Measurements from ENCODE around the gene TAAR8.

TAAR8 gene, protein sequence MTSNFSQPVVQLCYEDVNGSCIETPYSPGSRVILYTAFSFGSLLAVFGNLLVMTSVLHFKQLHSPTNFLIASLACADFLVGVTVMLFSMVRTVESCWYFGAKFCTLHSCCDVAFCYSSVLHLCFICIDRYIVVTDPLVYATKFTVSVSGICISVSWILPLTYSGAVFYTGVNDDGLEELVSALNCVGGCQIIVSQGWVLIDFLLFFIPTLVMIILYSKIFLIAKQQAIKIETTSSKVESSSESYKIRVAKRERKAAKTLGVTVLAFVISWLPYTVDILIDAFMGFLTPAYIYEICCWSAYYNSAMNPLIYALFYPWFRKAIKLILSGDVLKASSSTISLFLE

DNA sequence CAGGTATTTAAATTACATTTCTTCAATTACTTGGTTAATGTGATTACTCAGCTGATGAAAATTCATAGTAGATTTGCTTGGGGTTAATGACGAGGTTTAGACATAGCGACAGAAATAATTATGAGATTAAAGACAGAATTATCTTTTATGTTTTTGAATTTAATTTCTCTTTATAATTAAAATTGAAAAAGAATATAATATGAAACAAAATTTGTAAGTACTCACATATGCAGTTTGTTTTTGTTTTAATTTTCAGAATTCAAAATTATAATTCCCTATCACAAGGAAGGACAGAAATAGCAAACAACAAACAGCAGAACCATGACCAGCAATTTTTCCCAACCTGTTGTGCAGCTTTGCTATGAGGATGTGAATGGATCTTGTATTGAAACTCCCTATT is at the start of gene TAAR8:
Gene TAAR8 (plus strand): TSS at position 301 of the 400 bp plus-strand sequence. CDS start 21 bp downstream, at position 322.
- TF ChIP-seq, protein P1, sequence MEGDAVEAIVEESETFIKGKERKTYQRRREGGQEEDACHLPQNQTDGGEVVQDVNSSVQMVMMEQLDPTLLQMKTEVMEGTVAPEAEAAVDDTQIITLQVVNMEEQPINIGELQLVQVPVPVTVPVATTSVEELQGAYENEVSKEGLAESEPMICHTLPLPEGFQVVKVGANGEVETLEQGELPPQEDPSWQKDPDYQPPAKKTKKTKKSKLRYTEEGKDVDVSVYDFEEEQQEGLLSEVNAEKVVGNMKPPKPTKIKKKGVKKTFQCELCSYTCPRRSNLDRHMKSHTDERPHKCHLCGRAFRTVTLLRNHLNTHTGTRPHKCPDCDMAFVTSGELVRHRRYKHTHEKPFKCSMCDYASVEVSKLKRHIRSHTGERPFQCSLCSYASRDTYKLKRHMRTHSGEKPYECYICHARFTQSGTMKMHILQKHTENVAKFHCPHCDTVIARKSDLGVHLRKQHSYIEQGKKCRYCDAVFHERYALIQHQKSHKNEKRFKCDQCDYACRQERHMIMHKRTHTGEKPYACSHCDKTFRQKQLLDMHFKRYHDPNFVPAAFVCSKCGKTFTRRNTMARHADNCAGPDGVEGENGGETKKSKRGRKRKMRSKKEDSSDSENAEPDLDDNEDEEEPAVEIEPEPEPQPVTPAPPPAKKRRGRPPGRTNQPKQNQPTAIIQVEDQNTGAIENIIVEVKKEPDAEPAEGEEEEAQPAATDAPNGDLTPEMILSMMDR (IDR thresholded peaks at IDR 0.05; ENCODE audit: control insufficient read depth, insufficient read depth, low read depth, low read length, missing control alignments): no peak
- DNase-seq (ENCODE audit: low read depth): no peak
- no peak within 1 kb of the TSS for H3K4me3 ChIP-seq (ENCODE audit: control insufficient read depth, low read depth, low read length)

DNA sequence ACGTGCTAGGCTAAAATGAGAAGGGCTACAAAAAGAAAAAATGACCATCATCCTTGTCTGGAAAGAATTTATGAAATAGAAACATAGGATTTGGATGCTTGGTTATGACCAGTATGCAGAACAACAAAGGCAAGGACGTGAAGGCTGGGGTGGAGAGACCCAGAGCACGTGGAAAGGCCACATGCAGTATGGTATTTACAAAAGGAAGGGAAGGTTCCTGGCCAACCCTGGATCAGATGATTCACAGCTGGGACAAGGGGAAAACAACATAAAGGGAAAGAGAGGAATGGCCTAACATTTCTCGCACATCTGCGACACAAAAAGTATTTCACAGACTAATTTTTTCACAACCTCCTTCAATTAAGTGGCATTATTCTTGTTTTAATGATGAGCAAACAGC is 47.7 kb upstream of the TAAR8 start:
- no peak for DNase-seq (ENCODE audit: low read depth)
- H3K4me3 ChIP-seq (ENCODE audit: control insufficient read depth, low read depth, low read length): no peak overlapping the region
- TF ChIP-seq, protein P1 (IDR thresholded peaks at IDR 0.05; ENCODE audit: control insufficient read depth, insufficient read depth, low read depth, low read length, missing control alignments): no peak

DNA sequence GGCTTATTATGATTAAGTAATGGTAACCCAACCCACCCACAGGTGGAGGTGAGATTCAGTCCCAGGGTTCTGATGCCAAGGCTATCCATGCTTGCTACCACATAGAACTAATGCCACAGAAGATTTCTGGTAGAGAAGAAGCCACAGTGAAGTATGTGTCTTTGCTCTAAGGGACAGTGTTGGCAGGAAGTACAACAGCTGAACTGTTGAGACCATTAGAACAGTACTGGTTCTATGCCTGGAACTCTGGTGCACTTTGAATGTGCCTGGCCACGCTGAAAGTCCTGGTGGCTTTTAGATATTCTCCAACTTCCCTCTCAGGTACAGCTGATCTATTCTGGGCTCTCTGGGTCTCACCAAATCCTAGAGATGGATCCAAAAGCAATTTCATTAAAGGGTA is 47.3 kb upstream of the TAAR8 start:
- TF ChIP-seq, protein P1 (IDR thresholded peaks at IDR 0.05; ENCODE audit: control insufficient read depth, insufficient read depth, low read depth, low read length, missing control alignments): no peak
- no peak overlapping the region for H3K4me3 ChIP-seq (ENCODE audit: control insufficient read depth, low read depth, low read length)
- no peak for DNase-seq (ENCODE audit: low read depth)

- TF ChIP-seq, protein P1 (IDR thresholded peaks at IDR 0.05; ENCODE audit: control insufficient read depth, insufficient read depth, low read depth, low read length, missing control alignments): no peak
- H3K4me3 ChIP-seq (ENCODE audit: control insufficient read depth, low read depth, low read length): no peak overlapping the region
- DNase-seq (ENCODE audit: low read depth): no peak
Measured at GRCh38 chr6:132506461-132506860, 46.0 kb upstream of the TAAR8 start.

DNA sequence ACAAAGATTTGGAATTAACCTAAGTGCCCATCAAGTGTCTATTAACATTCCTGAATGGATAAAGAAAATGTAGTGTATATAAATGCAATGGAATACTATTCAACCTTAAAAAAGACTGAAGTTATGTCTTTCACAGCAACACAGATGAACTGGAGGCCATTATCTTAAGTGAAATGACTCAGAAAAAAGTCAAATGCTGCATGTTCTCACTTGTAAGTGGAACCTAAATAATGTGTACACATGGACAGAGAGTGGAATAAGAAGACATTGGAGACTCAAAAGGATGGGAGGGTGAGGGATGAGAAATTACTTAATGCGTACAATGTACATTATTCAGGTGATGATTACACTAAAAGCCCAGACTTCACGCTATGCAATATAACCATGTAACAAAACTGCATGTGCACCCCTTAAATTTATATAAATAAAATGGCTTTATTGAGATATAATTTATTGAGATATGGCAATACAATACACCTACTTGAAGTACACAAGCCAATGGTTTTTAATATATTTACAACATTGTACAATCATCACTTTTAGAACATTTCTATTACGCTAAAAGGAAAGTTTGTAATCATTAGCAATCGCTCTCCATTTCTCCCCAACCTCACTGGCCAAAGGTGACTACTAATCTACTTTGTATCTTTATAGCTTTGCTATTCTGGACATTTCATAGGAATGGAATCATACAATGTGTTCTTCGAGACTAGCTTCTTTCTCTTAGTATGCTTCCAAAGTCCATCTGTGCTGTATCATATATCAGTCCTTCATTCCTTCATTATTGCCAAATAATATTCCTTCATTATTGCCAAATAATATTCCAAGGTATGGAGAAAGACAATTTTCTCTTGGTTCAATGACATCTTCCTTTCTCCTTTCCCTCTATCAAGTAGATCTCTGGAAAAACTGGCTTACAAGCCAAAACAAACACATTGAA is 45.3 kb upstream of the TAAR8 start:
- TF ChIP-seq, protein P1 (IDR thresholded peaks at IDR 0.05; ENCODE audit: control insufficient read depth, insufficient read depth, low read depth, low read length, missing control alignments): no peak
- no peak for DNase-seq (ENCODE audit: low read depth)
- H3K4me3 ChIP-seq (ENCODE audit: control insufficient read depth, low read depth, low read length): no peak overlapping the region

- TF ChIP-seq, protein P1 (IDR thresholded peaks at IDR 0.05; ENCODE audit: control insufficient read depth, insufficient read depth, low read depth, low read length, missing control alignments): no peak
- no peak for DNase-seq (ENCODE audit: low read depth)
- no peak overlapping the region; the same call in 1 of the 2 replicates for H3K4me3 ChIP-seq (ENCODE audit: control insufficient read depth, low read depth, low read length)
Measured at GRCh38 chr6:132511210-132511830, 41.2 kb upstream of the TAAR8 start.

All from AG09309 (cell line).